Activated T-helper 9 cell treated with anti-CD3 and anti-CD28 coated beads, Interleukin-2, amount 50 U/mL, for 16 hours (primary cell): ENCODE measurements around the gene MYLK4.

Experiments
- DNase-seq: peaks from one replicate; pipeline ENCODE4 v3.0.0-alpha.2; 2020; ENCODE audit warnings: low read depth

The MYLK4 gene

DNA sequence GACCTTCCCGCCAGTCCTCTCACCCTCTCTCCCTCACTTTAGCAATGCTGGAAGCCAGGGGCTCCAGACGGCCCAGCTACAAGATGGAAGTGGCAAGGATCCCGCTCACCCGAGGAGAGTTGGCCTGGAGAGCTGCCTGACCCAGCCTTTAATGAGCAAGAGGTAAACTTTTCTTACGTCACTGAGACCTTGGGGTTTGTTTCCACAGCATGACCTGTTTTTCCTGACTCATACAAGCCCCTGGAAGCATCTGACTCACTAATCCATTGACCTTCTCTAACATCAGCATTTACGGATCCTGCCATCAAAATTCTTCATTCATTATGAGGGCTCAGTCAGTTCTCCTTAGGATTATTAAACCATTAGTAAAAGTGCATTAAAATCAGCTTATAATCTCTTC lies 120.4 kb downstream of the MYLK4 start:
- no peak for DNase-seq

DNA sequence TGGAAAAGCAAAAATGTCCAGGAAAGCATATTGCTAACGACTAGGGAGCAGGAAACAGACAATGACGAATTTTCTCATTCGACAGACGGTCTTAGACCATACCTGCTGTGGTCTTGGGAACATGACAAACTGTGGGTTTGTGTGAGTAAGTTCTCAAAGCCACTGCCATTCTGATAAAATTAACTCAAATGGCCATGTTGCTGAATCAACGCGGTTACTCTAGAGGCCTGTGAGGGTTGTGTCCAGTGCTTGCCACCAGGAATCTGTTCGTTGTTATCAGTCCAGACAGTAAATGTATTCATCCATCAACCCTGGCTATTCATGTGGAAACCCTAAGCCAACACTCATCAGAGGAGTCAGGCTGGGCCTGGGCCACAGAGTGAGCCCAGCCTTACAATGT lies 124.3 kb downstream of the MYLK4 start:
- no peak for DNase-seq

- no peak for DNase-seq
Observed at GRCh38 chr6:2625581-2625980, 125.1 kb downstream of the MYLK4 start.

- DNase-seq: no peak
Observed at GRCh38 chr6:2624177-2624576, 126.5 kb downstream of the MYLK4 start.

- DNase-seq: no peak
Observed at GRCh38 chr6:2623295-2623694, 127.4 kb downstream of the MYLK4 start.

GRCh38 chr6:2622671-2623070 lies 128.1 kb downstream of the MYLK4 start:
- DNase-seq: no peak

DNA sequence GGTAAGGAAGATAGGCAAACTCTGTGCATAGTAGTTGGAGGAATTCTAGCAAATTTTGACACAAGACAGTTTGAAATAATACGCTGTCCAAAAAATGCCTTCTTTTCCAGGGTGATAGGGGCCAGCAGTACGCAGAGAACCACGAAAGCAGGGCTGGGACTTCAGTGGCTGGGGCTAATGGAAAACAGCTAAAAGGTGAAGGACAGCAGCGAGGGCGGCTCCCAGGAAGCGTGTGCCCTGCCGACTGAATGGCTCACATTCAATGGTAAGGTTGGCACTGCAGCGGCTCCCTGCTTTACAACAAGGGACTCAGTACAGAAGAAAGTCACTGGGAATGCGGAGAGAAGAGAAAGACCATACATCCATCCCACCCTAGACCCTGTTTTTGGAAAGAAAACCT lies 131.1 kb downstream of the MYLK4 start:
- DNase-seq: no peak

DNA sequence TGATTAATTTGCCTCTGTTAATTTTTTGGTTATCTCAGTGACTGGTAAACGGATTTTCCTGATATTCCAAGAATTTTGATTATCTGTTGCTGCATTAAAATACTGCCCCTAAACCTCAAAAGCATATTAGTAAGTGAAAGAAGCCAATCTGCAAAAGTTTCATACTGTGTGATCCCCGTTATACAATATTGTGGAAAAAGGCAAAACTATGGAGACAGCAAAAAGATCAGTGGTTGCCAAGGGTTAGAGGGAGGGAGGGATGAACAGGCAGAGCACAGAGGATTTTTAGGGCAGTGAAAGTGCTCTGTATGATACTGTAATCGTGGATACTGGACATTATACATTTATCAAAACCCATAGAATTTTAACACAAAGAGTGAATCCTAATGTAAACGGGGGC lies 133.0 kb downstream of the MYLK4 start:
- DNase-seq: no peak

DNA sequence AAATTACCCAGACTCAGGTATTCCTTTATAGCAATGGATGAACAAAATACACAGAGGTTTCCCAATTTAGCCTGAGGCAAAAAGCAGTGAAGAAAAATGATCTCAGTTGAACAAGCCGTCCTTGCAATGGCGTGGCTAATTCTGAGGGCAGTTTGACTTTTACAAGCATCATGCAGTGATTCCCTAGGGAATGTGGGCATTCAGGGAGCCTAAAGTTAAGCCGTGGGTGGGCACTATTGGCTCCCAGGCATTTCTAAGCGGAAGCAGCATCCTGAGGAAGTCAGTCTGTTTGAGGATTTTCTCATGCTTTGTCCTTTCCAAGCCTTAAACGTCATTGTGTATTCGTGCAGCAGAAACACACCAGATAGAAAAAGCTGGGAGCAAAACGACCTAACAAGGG lies 133.9 kb downstream of the MYLK4 start:
- no peak for DNase-seq

- no peak for DNase-seq
Observed at GRCh38 chr6:2615251-2615650, 135.5 kb downstream of the MYLK4 start.

GRCh38 chr6:2614846-2615245 lies 135.9 kb downstream of the MYLK4 start:
- no peak for DNase-seq

- no peak for DNase-seq
Observed at GRCh38 chr6:2614155-2614554, 136.6 kb downstream of the MYLK4 start.
